Stimulated activated CD8-positive, alpha-beta memory T cell treated with anti-CD3 and anti-CD28 coated beads, Interleukin-7, amount 100 ng/mL, for 48 hours (primary cell): ENCODE data around the gene CDK14.

Experiments used
- DNase-seq, 2 donors: peaks; one replicate each; pipeline ENCODE4 v3.0.0-alpha.2; 2020; ENCODE audit warnings: low read depth in 1 of 2; ENCODE audit errors: extremely low read depth in 1 of 2

The CDK14 gene

DNA sequence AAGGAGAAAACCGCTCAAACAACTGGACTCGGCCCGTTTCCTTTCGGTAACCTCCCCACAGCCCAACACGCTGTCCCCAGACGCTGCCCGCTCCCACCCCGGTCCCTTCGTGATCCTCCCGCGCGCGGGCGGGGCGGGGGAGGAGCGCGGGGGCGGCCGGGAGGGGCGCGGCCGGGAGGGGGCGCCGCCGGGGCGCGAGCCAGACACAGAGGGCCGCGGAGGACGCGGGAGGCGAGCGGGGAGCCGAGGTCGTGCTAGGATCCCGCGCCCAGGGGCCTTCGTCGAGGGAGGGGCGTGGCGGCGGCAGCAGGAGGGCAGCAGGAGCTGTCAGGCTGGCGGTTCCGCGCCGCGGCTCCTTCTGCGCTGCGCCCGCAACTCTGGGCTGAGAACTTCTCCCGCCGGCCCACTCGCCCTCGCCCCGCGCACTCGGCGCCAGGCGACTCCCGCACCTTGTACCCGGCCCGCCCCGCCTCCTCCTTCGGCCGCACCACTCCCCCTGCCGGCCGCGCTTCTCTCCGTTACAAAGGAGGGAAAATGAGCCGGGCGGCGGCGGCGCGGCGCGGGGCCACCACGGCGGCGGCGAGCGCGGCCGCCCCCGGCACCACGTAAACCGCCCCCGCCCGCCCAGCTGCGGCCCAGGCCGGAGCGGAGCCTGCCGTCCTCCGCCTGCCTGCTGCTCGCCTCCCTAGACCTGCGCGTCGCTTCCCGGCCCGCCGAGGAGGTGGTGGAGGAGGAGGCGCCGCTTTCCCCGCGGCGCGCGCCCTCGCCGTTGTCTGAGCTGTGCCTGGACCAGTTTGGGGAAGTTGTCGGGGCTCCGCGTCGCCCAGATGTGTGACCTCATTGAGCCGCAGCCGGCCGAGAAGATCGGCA lies at the start of gene CDK14:
Gene CDK14, plus strand, starts transcription at position 521 of the 870 bp plus-strand sequence. Its CDS starts 307 bp downstream, at position 828.
- DNase-seq, result peak in 1 of 2 donors; percentile 12

DNA sequence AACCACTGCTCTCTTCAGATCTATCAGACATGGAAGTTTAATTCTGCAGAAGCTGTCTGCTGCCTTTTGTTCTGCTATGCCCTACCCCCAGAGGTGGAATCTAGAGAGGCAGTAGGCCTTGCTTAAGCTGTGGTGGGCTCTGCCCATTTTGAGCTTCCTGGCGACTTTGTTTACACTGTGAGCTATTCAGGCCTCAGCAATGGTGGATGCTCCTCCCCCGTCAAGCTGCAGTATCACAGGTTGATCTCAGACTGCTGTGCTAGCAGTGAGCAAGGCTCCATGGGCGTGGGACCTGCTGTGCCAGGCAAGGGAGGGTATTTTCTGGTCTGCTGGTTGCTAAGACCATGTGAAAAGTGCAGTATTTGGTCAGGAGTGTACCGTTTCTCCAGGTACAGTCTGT lies 45.1 kb upstream of the CDK14 start:
- DNase-seq, result no peak

DNA sequence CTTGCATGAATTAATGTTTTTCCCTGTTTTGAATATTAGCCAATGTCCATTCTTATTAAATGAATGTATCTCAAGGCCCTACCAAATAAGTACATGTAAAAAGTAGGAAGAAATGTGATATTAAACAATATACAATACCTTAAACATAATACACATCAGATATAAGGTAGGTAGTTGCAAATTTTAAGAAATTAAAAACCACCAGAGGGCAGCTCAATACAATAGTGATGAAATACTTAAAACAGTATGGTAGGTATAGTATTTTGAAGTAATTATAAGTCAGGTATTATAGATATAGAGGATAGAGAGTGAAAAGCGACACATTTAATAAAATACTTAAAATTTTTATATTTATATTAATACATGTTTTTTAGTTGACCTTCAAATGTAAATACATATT lies 43.6 kb upstream of the CDK14 start:
- no peak for DNase-seq

DNA sequence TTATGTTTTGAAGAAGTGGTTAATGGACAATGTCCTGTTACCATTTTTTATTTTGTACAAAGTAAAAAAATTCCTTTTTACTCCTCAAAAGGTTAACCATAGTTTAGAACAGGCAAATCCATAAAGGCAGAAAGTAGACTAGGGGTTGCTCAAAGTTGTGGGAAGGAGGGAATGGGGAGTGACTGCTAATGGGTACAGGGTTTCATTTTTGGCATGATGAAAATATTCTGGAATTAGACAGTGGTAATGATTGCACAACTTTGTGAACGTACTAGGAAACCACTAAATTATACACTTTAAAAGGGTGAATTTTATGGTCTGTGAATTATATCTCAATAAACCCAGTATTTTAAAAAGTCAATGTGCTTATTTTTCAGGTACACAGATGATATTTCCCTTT lies 35.4 kb upstream of the CDK14 start:
- no peak for DNase-seq

DNA sequence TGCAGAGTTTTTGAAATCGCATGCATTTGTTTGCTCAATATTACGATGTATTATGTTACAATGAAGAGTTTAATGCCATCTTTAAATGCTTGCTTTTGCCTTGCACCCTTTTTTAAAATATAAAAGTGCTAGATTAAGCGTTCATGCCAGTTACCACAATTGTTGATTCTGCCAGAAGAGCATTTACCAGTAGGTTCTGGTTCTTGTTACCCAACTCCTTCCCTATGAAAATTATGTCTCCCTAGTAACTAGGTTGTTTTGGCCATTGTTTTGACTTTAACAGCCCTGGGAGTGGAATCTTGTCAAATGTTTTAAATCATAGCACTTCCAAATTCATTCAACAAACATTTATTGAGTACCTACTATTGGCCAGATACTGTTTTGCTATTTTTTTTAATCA lies 32.8 kb upstream of the CDK14 start:
- DNase-seq, result no peak

DNA sequence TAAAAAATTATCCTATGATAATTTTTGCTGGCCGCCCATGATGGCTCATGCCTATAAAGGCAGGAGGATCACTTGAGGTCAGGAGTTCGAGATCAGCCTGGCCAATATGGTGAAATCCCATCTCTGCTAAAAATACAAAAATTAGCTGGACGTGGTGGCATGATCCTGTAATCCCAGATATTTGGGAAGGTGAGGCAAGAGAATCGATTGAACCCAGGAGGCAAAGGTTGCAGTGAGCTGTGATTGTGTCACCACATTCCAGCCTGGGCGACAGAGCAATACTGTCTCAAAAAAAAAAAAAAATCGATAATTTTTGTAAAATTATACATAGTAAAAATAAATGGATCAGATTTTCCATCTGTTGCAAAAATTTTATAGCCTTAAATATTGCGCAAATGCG lies 31.7 kb upstream of the CDK14 start:
- no peak for DNase-seq

DNA sequence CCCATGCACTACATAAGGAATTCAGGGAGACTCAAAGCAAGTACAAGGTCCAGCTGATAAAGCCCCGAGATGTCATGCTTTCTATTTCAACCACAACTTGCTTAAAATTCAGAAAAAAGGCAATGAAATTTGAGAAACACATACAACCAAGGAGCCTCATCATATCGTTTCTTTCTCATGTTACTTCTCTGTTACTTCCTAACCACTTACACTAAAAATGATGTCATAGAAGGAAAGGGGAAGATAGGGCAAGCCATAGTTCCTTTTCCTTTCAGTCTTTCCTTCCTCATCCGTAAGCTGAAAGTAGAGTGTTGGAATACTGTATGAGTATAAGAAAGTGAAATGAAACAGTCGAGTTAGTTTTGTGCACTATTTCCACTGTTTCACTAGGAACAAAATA lies 27.9 kb upstream of the CDK14 start:
- DNase-seq, result no peak

DNA sequence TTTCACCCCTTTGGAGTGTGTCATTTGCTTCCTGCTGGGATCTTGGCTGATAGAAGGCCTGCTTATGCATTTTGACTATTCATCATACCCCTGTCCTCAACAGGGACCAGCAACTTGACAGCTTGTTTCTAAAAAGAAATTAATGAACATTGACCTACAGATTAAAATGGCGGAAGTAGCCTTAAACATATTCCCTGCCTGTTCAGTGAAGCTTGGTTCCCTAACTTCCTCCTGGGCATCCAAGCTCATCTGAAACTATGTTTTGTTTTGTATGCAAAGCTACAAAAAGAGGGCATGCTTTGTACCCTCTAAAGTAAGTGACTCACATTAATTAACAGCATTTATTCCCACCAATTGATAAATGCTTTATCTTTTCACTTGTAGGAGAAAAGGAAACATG lies 26.8 kb upstream of the CDK14 start:
- no peak for DNase-seq

DNA sequence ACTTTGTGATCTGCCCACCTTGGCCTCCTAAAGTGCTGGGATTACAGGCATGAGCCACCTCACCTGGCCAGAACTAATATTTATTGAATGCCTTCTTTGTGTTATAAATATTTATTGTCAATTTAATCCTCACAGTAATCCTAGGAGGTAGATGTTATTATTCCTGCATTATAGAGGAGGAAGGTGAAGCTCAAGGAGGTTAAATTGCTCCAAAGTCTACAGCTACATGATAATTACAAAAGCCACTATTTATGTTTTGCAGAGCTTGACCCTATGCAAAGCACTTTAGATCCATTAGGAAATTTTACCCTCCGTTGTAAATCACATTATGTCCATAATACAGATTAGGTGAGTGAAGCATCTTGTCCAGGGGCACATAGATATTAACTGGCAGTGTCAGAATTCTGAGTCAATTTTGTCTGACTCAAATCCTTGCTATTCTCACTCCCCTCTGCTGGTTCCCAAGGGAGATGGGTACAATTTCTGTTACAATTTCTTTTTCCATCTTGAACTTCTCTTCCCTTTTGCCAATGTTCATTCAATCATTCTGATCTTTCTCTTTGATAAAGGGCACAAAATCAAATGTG lies 25.7 kb upstream of the CDK14 start:
- DNase-seq, result no peak

DNA sequence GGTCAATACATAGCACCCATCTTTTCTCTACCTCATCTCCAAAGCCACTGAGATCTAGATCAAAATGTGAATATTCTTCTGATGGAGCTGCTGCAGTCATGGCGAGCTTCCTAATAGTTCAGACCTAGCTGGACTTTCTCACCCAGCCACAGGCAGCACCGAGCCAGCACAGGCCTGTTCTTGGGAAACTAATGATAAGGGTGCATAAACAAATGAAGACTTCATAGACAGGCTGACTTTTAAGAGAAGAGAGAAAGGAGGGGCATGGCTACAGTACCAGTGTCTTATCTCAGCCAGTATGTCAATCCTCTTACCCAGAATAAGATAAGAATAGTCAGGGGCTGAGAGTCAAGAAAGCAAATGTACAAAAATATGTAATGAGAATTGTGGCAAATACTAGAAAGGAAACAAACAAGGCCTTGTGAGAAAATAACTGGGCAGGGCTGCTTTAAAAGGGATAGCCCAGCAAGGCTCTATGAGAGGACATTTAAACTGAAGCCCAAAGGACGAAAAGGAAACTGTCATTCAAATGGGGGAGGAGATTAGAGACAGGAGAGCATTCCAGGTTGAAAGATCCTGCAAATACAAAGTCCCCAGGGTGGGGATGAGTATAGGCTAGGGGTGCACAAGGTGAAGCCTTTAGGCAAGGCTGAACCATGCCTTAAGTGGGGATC lies 21.8 kb upstream of the CDK14 start:
- no peak for DNase-seq

DNA sequence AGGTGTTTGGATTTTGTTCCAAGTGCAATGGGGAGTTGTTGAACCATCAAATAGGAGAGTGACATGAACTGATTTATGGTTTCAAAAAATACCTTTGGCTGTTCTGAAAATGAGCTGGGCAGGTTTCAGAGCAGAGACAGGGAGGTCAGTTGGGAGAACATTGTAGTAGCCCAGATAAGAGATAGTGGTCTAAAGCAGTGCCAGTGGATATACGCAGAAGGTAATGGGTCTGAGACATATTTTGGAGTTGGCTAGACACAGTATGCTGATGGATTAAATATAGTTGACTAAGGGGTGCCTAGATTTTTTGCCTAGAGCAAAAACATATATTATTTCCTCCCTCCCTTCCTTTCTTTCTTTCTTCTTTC lies 21.3 kb upstream of the CDK14 start:
- DNase-seq, result no peak

DNA sequence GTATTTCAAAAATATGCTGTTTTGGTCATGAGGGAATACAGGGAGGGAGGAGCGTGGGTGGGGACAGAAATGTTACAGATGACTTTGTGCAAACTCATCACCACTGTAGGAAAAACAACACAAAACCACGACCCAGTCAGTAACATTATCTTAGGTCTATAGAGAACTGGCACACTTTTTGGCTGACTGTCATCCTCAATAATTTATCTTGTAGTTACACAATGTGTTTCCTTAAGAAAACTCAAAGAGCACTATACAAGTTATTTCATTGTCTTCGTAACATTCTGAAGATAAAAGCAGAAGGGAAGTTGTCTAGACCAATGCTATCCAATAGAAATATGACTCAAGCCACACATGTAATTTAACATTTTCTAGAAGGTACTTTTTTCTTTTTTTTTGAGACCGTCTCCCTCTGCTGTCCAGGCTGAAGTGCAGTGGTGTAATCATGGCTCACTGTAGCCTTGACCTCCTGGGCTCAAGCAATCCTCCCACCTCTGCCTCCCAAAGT lies 16.9 kb upstream of the CDK14 start:
- DNase-seq, result no peak

DNA sequence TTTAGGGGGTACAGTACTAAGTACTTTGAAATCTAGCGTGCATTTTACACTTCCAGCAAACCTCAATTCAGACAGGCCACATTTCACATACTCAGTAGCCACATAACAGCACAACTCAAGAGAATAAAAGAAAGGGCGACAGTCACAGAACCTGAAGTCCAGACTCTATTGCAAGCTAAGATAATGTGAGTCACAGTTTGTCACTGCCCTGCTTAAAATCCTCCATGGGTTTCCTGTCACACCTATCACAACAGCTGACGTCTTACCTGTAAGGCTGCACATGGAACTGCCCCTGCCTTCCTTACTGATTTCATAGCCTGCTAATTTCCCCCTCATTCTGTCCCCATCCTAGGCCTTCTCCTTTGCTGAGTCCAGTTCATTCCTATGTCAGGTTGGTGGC lies 16.1 kb upstream of the CDK14 start:
- DNase-seq, result no peak

DNA sequence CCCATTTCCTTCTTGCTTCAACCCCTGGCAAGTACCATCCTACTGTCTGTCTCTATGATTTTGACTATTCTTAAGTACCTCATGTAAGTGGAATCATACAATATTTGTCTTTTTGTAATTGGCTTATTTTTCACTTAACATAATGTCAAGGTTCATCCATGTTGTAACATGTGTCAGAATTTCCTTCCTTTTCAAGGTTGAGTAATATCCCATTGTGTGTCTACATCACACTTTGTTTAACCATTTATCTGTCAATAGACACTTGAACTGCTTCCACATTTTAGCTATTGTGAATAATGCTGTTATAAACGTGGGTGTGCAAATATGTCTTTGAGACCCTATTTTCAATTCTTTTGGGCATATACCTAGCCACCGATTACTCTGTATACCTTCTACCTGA lies 14.0 kb upstream of the CDK14 start:
- no peak for DNase-seq

DNA sequence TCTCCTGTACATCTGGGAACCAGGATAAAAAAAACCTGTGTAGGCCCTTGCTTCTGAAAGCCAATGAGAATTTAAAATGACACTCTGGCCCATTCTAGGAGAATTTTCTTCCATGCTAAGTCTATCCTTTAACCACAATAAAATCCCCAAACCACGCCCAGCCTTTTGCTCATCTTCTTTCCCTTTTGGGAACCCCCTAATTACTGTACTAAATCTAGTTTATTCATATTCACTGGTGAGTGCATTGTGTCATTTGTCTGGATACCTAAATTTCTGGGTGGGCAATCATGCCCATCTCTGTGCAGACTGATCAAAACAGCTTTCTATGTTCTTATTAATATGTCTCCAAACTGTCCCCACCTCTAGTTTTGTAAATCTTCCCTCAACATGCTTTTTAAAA lies 11.7 kb upstream of the CDK14 start:
- no peak for DNase-seq

DNA sequence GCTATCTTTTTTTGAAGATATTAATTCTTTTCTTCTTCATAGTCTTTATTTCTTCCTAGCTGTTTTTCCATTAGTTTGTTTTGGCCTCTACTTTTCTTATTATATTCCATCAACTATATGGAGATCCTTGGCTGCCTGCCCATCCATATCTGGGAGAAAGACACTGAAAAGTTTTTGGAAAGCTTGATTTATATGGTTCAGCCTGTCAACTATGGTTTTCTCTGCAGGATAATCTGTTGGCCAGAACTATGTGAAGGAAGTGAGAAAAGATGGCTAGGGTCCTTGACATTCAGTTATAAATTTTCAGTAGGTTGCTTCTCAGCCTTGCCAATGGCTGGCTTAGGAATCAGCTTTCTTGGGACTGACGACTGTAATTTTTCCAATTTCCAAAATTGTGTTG lies 10.0 kb upstream of the CDK14 start:
- no peak for DNase-seq

DNA sequence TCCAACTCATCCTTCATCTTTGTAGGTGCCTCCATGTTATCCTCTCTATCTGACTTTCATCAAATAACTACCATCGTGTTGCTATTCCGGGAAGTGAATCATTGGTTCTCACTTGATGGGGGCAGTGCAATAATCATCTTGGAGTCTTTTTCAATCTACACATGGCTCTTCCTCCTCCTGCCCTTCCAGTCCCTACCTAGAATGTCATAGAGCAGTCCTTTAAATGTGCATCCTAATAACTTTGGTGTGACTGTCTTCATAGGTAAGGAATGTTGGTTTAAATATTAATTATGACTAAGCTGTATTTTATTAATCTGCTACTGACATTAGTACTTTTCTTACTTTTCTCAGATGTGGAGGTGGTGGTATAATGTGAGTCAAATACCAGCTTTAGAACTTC lies 8.4 kb upstream of the CDK14 start:
- DNase-seq, result no peak

DNA sequence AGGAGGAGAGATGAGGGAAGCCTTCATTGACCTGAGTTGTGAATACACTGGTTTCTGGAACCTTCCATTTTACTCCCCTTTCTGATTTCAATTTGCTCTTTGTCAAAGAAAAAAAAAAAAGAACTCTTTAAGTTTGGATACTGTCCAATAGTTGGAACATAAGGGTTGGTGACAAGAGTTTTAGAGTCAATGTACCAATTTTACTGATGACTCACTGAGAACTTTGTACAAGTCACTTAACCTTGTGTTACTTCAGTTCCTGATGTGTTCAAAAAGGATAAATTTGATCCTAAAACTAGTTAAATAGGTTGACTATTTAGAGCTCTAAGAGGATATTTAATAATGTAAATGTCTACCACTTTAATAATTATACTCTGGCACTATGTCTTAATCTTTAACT lies 4.1 kb upstream of the CDK14 start:
- DNase-seq, result no peak

DNA sequence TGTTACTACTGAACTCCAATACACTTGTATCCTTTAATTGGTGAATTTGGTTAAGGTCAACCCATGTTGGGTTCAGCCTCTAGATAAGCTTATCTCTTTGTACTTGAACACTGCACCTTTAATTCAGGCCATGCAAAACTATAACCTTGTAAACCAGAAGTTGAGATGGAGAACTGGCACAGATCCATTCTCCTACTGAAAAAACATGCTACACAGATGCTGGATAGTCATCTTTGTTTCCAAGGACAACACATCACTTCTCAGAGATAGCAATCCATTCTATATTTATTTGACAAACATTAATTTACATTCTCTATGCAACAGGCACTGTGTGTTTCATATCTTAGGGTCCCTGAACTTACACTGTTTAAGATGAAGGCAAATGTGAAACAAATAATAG lies 2.9 kb upstream of the CDK14 start:
- DNase-seq, result no peak

DNA sequence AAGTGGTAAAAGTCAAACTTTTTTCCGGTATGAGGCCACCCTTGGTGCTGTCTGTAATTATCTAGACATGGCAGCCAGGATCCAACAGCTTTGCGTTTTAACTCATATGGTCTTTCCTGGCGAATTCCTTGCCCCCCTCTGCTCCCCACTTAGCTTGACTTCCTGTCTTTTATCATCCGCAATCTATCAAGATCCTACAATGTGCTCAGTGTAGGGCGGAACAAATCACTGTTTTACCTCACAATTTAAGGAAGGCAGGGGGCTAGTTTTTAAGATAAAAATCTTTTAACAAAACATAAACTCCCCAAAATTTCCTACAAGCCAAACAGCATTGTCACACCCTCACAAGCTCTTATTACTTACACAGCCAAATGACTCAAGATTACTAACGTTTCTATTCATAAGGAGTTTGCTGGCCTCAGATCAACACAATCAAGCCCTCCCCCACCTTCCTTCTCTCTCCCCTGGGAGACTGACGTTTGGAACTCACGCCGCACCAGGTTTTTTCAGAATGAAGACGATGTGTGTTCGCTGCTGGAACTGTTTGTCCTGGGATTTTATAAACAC lies 1.3 kb upstream of the CDK14 start:
- DNase-seq, result no peak

DNA sequence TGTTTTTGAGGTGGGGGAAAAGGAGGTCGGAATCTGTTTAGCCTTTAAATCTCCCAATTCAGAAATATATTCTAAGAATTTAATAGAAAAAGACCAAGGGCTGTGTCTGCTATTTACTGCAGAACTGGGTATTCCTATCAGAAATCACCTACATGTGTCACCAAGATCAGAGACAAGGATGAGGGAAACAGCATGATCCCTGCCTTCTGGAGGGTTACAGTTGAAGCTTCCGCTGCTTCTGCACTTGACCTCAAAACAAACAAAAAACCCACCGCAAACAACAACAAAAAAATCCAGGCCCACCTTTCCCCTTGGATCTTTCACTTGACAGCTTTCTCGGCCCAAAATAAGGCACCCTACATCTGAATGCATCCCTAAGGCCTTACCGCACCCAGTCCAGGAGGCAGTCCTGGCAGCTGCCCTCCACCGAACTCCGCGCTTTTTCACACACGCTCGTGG lies 750 bp upstream of the CDK14 start:
- DNase-seq, result no peak
